Cerebellar nuclear complex (tissue), 1 donor: ENCODE measurements around the gene UPK3B.
"Not testable (repeated sequence)": the region's sequence is repeated elsewhere in the genome, so short reads cannot be mapped to it uniquely, and the experiment has no call there.

Experiments used
- DNase-seq, 2 experiments: peaks; one replicate each; lab custom pipeline; 2025; lab: John Stamatoyannopoulos, UW

Gene UPK3B

GRCh38 chr7:76509931-76510877, at the start of gene UPK3B:
TSS of gene UPK3B (plus strand) at chr7:76510552. CDS start at chr7:76510653, 101 bp downstream.
- DNase-seq, result no peak

- DNase-seq, result not testable (repeated sequence)
Observed at GRCh38 chr7:76460767-76461166, 49.6 kb upstream of the UPK3B start.

- not testable (repeated sequence) for DNase-seq
Observed at GRCh38 chr7:76461464-76462101, 48.8 kb upstream of the UPK3B start, which contains the start of gene DTX2. TSS of gene DTX2 (plus strand) at chr7:76461709. CDS start at chr7:76480510, 18,801 bp downstream.

- not testable (repeated sequence) for DNase-seq
Observed at GRCh38 chr7:76462271-76462882, 48.0 kb upstream of the UPK3B start.

GRCh38 chr7:76464959-76465358, 45.4 kb upstream of the UPK3B start:
- DNase-seq, result not testable (repeated sequence)

- not testable (repeated sequence) for DNase-seq
Observed at GRCh38 chr7:76465950-76466349, 44.4 kb upstream of the UPK3B start.

- DNase-seq, result not testable (repeated sequence)
Observed at GRCh38 chr7:76467743-76468404, 42.5 kb upstream of the UPK3B start.

GRCh38 chr7:76471556-76472221, 38.7 kb upstream of the UPK3B start:
- not testable (repeated sequence) for DNase-seq

- DNase-seq, result not testable (repeated sequence)
Observed at GRCh38 chr7:76473097-76473496, 37.3 kb upstream of the UPK3B start.

- DNase-seq, result not testable (repeated sequence)
Observed at GRCh38 chr7:76476280-76476679, 34.1 kb upstream of the UPK3B start.

- DNase-seq, result not testable (repeated sequence)
Observed at GRCh38 chr7:76476742-76477474, 33.4 kb upstream of the UPK3B start.

- DNase-seq, result not testable (repeated sequence)
Observed at GRCh38 chr7:76479628-76480027, 30.7 kb upstream of the UPK3B start.

- DNase-seq, result not testable (repeated sequence)
Observed at GRCh38 chr7:76480403-76481253, 29.7 kb upstream of the UPK3B start.

GRCh38 chr7:76482660-76483059, 27.7 kb upstream of the UPK3B start:
- not testable (repeated sequence) for DNase-seq

- DNase-seq, result not testable (repeated sequence)
Observed at GRCh38 chr7:76483081-76483480, 27.3 kb upstream of the UPK3B start.

GRCh38 chr7:76484456-76484855, 25.9 kb upstream of the UPK3B start:
- not testable (repeated sequence) for DNase-seq

- not testable (repeated sequence) for DNase-seq
Observed at GRCh38 chr7:76485822-76486610, 24.3 kb upstream of the UPK3B start.

- not testable (repeated sequence) for DNase-seq
Observed at GRCh38 chr7:76486618-76487017, 23.7 kb upstream of the UPK3B start.

GRCh38 chr7:76487969-76488368, 22.4 kb upstream of the UPK3B start:
- not testable (repeated sequence) for DNase-seq
